K562 (cell line): ENCODE data around the gene HELZ. TPM values are rescaled to one million over a fixed set of nuclear protein-coding genes. Genes with fewer than 3 reads are reported as not detected.

Source experiments
- ARID1B ChIP-seq: fragments of 450-650 bp; IDR thresholded peaks from 2 replicates; pipeline ENCODE4 v1.6.1; 2016; ENCODE audit warnings: antibody characterized with exemption, mild to moderate bottlenecking, inconsistent platforms
- EHMT2 ChIP-seq: fragments of 450-650 bp; IDR thresholded peaks from 2 replicates; pipeline ENCODE4 v1.6.1; 2018; ENCODE audit warnings: antibody characterized with exemption
- EP300 ChIP-seq: IDR thresholded peaks from 2 replicates; pipeline ENCODE4 v1.6.1; 2012; ENCODE audit warnings: low read length, improper control_type of control experiment
- FOXA3 ChIP-seq, 2 experiments: fragments of 450-650 bp in 1 of 2; sonication (generic) in 1 of 2; formaldehyde crosslinking; IDR thresholded peaks in 1 of 2; conservative IDR thresholded peaks in 1 of 2; 2 replicates each; pipeline versions ENCODE4 v1.4.0 to v1.8.0; 2020 to 2022; ENCODE audit warnings: mild to moderate bottlenecking in 2 of 2, missing genetic modification reagents in 1 of 2
- GTF2B ChIP-seq: IDR thresholded peaks from 2 replicates; pipeline ENCODE4 v1.6.1; 2011; ENCODE audit not compliant: insufficient read length; ENCODE audit errors: extremely low read depth
- GTF2E2 ChIP-seq: fragments of 200-800 bp; sonication (Bioruptor generic); IDR thresholded peaks from 2 replicates; pipeline ENCODE4 v1.6.1; 2016; ENCODE audit warnings: missing genetic modification characterization, missing compliant biosample characterization
- HDGF ChIP-seq: fragments of 450-650 bp; IDR thresholded peaks from 2 replicates; pipeline ENCODE4 v1.6.1; 2016
- JUN ChIP-seq, 2 experiments: sonication (generic) in 1 of 2; formaldehyde crosslinking in 1 of 2; IDR thresholded peaks; 2 replicates each; pipeline versions ENCODE4 v1.6.1 to v1.8.0; 2012 to 2022; ENCODE audit warnings: borderline replicate concordance in 2 of 2, mild to moderate bottlenecking in 2 of 2, improper control_type of control experiment in 1 of 2, low read depth in 1 of 2, low read length in 1 of 2, missing genetic modification reagents in 1 of 2
- KLF16 ChIP-seq: IDR thresholded peaks from 2 replicates; pipeline ENCODE4 v1.6.1; 2016; ENCODE audit warnings: antibody characterized with exemption
- L3MBTL2 ChIP-seq: fragments of 450-650 bp; IDR thresholded peaks from 2 replicates; pipeline ENCODE4 v1.6.1; 2016; ENCODE audit warnings: mild to moderate bottlenecking, moderate library complexity
- POLR2A ChIP-seq: fragments of 450-650 bp; conservative IDR thresholded peaks from 2 replicates; pipeline ENCODE4 v1.6.1; 2016
- PTBP1 ChIP-seq: fragments of 200-400 bp; formaldehyde crosslinking; IDR thresholded peaks from 2 replicates; pipeline ENCODE4 v1.6.1; 2017; ENCODE audit warnings: low read depth, low read length
- RBM25 ChIP-seq: fragments of 200-400 bp; formaldehyde crosslinking; IDR thresholded peaks from 2 replicates; pipeline ENCODE4 v1.6.1; 2018; ENCODE audit warnings: low read length, low read depth, moderate library complexity; ENCODE audit not compliant: severe bottlenecking
- RCOR1 ChIP-seq, 2 experiments: IDR thresholded peaks; 2 replicates each; pipeline ENCODE4 v1.6.1; 2012; ENCODE audit warnings: low read depth in 2 of 2, low read length in 2 of 2, borderline replicate concordance in 1 of 2, improper control_type of control experiment in 1 of 2
- SAP30 ChIP-seq: fragments of 200-600 bp; sonication (generic); IDR thresholded peaks from 2 replicates; pipeline ENCODE4 v1.6.1; 2012; ENCODE audit warnings: borderline replicate concordance, low read depth, mild to moderate bottlenecking, moderate library complexity, low read length, control low read depth, inconsistent platforms; ENCODE audit not compliant: insufficient read depth, poor library complexity, severe bottlenecking
- SOX6 ChIP-seq: fragments of 450-650 bp; IDR thresholded peaks from 2 replicates; pipeline ENCODE4 v1.6.1; 2014; ENCODE audit warnings: mild to moderate bottlenecking
- TCF3 ChIP-seq: sonication (generic); formaldehyde crosslinking; IDR thresholded peaks from 2 replicates; pipeline ENCODE4 v1.4.0; 2020; ENCODE audit warnings: mild to moderate bottlenecking, missing genetic modification reagents
- TRIM24 ChIP-seq, 2 experiments: fragments of 450-650 bp; IDR thresholded peaks; 2 replicates each; pipeline ENCODE4 v1.6.1; 2016
- YBX1 ChIP-seq: fragments of 450-650 bp; IDR thresholded peaks from 2 replicates; pipeline ENCODE4 v1.7.1; 2016; ENCODE audit warnings: mild to moderate bottlenecking
- ZC3H8 ChIP-seq: fragments of 450-650 bp; IDR thresholded peaks from 2 replicates; pipeline ENCODE4 v1.6.1; 2017
- ZFP36 ChIP-seq: fragments of 150-350 bp; IDR thresholded peaks from 2 replicates; pipeline ENCODE4 v1.6.1; 2018; ENCODE audit warnings: low read length, low read depth; ENCODE audit not compliant: partially characterized antibody
- ZNF232 ChIP-seq: sonication (generic); formaldehyde crosslinking; IDR thresholded peaks from 2 replicates; pipeline ENCODE4 v1.8.0; 2022; ENCODE audit warnings: mild to moderate bottlenecking, missing genetic modification reagents
- ZNF551 ChIP-seq: fragments of 250-450 bp; sonication (Bioruptor Pico); IDR thresholded peaks from 2 replicates; pipeline ENCODE4 v1.5.0; 2021; ENCODE audit warnings: mild to moderate bottlenecking, moderate library complexity
- ZNF592 ChIP-seq: fragments of 450-650 bp; IDR thresholded peaks from 2 replicates; pipeline ENCODE4 v1.6.1; 2017; ENCODE audit warnings: antibody characterized with exemption, mild to moderate bottlenecking
- polyA plus RNA-seq, 8 experiments: library from polyadenylated mRNA; depleted of rRNA in 4 of 8; stranded (reverse) in 5 of 8; unstranded in 3 of 8; fragments of >200 nt; fragmentation: Nextera tagmentation in 2 of 8; fragmentation: Illumina TruSeq in 1 of 8; extraction: Ambion mirVana in 2 of 8; extraction: Trizol in 1 of 8; gene quantifications; 2 replicates each; pipeline versions ENCODE4 v1.2.1 to v1.2.3, GENCODE V29; 2011 to 2014; ENCODE audit warnings: inconsistent platforms in 1 of 8, missing spikeins in 1 of 8
- total RNA-seq, 7 experiments: library from RNA; depleted of rRNA in 6 of 7; stranded (reverse); fragments of >200 nt in 6 of 7; fragmentation: Illumina TruSeq in 2 of 7; extraction: Trizol in 2 of 7; gene quantifications; 2 replicates each; pipeline versions ENCODE4 v1.2.1 to v1.2.3, GENCODE V29; 2011 to 2021; ENCODE audit warnings: low replicate concordance in 1 of 7
- TF ChIP-seq, protein P1 (sequence below): sonication (generic); formaldehyde crosslinking; IDR thresholded peaks from 2 replicates; pipeline ENCODE4 v1.8.0; 2022; ENCODE audit warnings: missing genetic modification reagents, mild to moderate bottlenecking, moderate library complexity, borderline replicate concordance

The HELZ gene
- total and polyA plus RNA-seq, 9 of the 15 experiments (the other 6 are each of a cell fraction or from before 2014, with no cell fraction given), result 5.2 to 39.8 (median 17.3) TPM

GRCh38 chr17:67217446-67217845 lies 27.6 kb downstream of the HELZ start (continued):
- TF ChIP-seq HDGF (no peak), RBM25 (no peak), ZNF592 (no peak), SAP30 (no peak), PTBP1 (no peak), JUN (IDR thresholded peaks at IDR 0.05; ENCODE audit: borderline replicate concordance, low read depth, low read length) (no peak), JUN (CRISPR knock-in tag; IDR thresholded peaks at IDR 0.05; ENCODE audit: borderline replicate concordance) (no peak), L3MBTL2 (peak; percentile 49), ZC3H8 (no peak), SOX6 (peak; percentile 25; the same call in 1 of the 2 replicates), ZFP36 (no peak), RCOR1 (IDR thresholded peaks at IDR 0.05; ENCODE audit: borderline replicate concordance in 1 of 2, low read depth in 2 of 2, low read length in 2 of 2) (peak in 1 of 2 experiments; percentile 76; a peak in 2 of 4 replicates), EP300 (peak; percentile 37; the same call in 1 of the 2 replicates), EHMT2 (peak; percentile 54; the same call in 1 of the 2 replicates), GTF2B (no peak), TCF3 (CRISPR knock-in tag) (peak; percentile 94), GTF2E2 (tag) (0 out of 2 replicates have a peak, but pooled peaks have one; percentile 27), KLF16 (peak; percentile 53; the same call in 1 of the 2 replicates), TRIM24 (IDR thresholded peaks at IDR 0.05) (peak; percentile 25 to 38; a peak in 2 of 4 replicates), YBX1 (no peak), POLR2A (no peak), FOXA3 (CRISPR knock-in tag; conservative IDR thresholded peaks at IDR 0.05 in 1 of 2, IDR thresholded peaks at IDR 0.05 in 1 of 2) (peak in 1 of 2 experiments; percentile 81; a peak in 1 of 4 replicates), ZNF551 (CRISPR knock-in tag) (no peak), ZNF232 (CRISPR knock-in tag) (no peak), ARID1B (peak; percentile 84)
- TF ChIP-seq, protein P1, sequence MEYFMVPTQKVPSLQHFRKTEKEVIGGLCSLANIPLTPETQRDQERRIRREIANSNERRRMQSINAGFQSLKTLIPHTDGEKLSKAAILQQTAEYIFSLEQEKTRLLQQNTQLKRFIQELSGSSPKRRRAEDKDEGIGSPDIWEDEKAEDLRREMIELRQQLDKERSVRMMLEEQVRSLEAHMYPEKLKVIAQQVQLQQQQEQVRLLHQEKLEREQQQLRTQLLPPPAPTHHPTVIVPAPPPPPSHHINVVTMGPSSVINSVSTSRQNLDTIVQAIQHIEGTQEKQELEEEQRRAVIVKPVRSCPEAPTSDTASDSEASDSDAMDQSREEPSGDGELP, result peak; percentile 25; the same call in 1 of the 2 replicates
